DND-41 (cell line): ENCODE data around the gene KLF5.

Experiments used
- EZH2 ChIP-seq: IDR thresholded peaks from 3 replicates; pipeline ENCODE4 v1.6.1; 2012; ENCODE audit warnings: borderline replicate concordance, low read depth, mild to moderate bottlenecking, moderate library complexity, low read length, inconsistent platforms; ENCODE audit not compliant: severe bottlenecking
- TF ChIP-seq, protein P1 (sequence below): IDR thresholded peaks from 2 replicates; pipeline ENCODE4 v1.5.1; 2012; ENCODE audit warnings: borderline replicate concordance, low read length, moderate library complexity, mild to moderate bottlenecking; ENCODE audit not compliant: poor library complexity, severe bottlenecking; ENCODE audit errors: extremely low read depth

DNA sequence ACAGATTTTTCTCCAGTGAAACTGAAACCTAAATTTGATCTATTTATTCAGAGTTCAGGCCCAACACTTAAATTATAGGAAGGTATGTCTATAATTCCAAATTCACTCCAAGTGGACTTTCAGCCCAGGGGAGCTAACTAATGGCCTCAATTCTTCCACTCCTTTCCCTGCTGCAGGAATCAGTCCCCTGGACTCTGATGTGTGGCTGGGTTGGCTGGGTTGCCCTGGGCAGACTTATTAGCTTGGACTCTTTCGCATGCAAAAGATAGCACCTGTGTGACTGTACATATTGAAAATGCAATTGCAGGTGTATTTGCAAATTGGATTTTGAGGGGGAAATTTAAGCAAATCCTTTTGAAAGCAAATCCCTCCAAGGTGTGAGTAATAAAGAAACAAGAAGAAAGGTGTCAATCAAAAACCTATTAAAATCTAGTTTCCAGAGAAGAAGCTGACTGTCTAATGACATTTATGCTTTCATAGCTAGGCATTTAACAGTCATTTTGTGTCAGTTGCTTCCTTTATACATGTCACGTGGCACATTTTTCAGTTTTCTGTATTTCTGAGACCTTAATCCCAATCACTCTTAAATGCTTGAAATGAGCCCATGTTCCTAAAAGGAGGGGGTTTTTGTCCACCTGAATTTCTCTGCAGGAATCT, 42.7 kb downstream of the KLF5 start:
- TF ChIP-seq, protein P1, sequence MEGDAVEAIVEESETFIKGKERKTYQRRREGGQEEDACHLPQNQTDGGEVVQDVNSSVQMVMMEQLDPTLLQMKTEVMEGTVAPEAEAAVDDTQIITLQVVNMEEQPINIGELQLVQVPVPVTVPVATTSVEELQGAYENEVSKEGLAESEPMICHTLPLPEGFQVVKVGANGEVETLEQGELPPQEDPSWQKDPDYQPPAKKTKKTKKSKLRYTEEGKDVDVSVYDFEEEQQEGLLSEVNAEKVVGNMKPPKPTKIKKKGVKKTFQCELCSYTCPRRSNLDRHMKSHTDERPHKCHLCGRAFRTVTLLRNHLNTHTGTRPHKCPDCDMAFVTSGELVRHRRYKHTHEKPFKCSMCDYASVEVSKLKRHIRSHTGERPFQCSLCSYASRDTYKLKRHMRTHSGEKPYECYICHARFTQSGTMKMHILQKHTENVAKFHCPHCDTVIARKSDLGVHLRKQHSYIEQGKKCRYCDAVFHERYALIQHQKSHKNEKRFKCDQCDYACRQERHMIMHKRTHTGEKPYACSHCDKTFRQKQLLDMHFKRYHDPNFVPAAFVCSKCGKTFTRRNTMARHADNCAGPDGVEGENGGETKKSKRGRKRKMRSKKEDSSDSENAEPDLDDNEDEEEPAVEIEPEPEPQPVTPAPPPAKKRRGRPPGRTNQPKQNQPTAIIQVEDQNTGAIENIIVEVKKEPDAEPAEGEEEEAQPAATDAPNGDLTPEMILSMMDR = no peak
- TF ChIP-seq EZH2 = no peak
